Activated CD4-positive, alpha-beta T cell treated with anti-CD3 and anti-CD28 coated beads, Interleukin-2, amount 10 ng/mL, durations not matched to agents 24 days and 14 days (primary cell): ENCODE results near the gene CARD10. TPM values are rescaled to one million over a fixed set of nuclear protein-coding genes. Genes with fewer than 3 reads are reported as not detected.
"Not testable (repeated sequence)": the region's sequence is repeated elsewhere in the genome, so short reads cannot be mapped to it uniquely, and the experiment has no call there.

Source experiments
- DNase-seq: peaks from one replicate; pipeline ENCODE4 v3.0.0; 2022
- H3K27ac Mint-ChIP-seq: one replicate; pipeline ENCODE4 v1.8.0; 2022; ENCODE audit warnings: mild to moderate bottlenecking, mixed read lengths
- H3K27me3 Mint-ChIP-seq: one replicate; pipeline ENCODE4 v1.8.0; 2022; ENCODE audit warnings: mixed read lengths
- H3K36me3 Mint-ChIP-seq: one replicate; pipeline ENCODE4 v1.8.0; 2022; ENCODE audit warnings: low read depth, mild to moderate bottlenecking, mixed read lengths
- H3K4me1 Mint-ChIP-seq: one replicate; pipeline ENCODE4 v1.8.0; 2021; ENCODE audit warnings: mixed read lengths
- H3K4me3 Mint-ChIP-seq: one replicate; pipeline ENCODE4 v1.8.0; 2022; ENCODE audit warnings: mild to moderate bottlenecking, moderate library complexity, mixed read lengths
- H3K9me3 Mint-ChIP-seq: one replicate; pipeline ENCODE4 v1.8.0; 2021; ENCODE audit warnings: mixed read lengths
- intact Hi-C: fragments of 100-400 bp; cut with micrococcal nuclease; formaldehyde crosslinking; loops from one replicate; pipeline ENCODE4 v1.15.1; 2023
- total RNA-seq: library from RNA; stranded (reverse); gene quantifications from 2 replicates; pipeline ENCODE4 v1.2.3, GENCODE V29; 2022

The CARD10 gene
- total RNA-seq, 1 donor from 2014 or later, result not detected

DNA sequence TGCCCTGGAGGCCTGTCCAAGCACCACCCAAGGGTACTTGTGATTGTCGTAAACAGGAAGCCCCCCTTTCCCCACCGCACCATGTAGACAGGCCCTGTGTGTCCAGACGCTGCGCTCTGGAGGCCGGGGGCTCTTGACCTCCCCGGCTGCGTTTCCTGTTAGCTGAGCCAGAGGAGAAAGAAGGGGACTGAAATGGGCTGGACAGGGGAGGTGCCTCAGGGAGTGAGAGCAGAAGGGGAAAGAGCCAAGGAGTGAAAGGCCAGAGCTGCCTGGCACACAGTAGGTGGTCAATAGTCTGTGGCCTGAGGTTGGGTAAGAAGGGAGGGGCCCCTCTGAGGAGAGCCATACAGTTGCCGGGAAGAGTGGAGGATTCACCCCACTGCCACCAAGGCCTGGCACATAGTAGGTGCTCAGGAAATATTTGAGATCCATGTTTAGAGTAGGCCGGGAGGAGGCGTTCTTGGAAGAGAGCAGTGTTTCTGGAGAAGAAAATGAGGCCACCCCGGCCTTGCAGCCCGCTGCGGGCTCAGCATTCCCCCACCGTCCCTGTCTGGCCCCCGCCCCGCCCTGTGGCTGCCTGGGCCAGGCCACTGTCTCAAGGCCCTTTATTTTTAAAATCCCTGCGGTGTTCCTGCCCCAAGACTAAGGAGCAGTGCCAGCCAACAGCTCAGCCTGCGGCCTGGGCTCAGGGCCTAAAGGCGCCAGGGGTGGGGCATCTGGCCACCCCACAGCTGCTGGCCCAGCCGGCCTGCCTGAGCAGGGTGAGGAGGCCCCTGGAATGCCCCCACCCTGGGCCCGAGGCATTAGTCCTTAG lies 27.4 kb upstream of the CARD10 start:
- DNase-seq, result no peak
- intact Hi-C loops, result no loop called here
- H3K9me3 Mint-ChIP-seq, result no peaks in the 10 kb centered on the region
- no peak overlapping the region for H3K4me3 Mint-ChIP-seq
- peaks cover 16% of the 10 kb centered on the region for H3K27me3 Mint-ChIP-seq
- no peaks in the 10 kb centered on the region for H3K36me3 Mint-ChIP-seq
- peaks cover 15% of the 10 kb centered on the region for H3K4me1 Mint-ChIP-seq
- peak overlapping the region; percentile 26 for H3K27ac Mint-ChIP-seq

DNA sequence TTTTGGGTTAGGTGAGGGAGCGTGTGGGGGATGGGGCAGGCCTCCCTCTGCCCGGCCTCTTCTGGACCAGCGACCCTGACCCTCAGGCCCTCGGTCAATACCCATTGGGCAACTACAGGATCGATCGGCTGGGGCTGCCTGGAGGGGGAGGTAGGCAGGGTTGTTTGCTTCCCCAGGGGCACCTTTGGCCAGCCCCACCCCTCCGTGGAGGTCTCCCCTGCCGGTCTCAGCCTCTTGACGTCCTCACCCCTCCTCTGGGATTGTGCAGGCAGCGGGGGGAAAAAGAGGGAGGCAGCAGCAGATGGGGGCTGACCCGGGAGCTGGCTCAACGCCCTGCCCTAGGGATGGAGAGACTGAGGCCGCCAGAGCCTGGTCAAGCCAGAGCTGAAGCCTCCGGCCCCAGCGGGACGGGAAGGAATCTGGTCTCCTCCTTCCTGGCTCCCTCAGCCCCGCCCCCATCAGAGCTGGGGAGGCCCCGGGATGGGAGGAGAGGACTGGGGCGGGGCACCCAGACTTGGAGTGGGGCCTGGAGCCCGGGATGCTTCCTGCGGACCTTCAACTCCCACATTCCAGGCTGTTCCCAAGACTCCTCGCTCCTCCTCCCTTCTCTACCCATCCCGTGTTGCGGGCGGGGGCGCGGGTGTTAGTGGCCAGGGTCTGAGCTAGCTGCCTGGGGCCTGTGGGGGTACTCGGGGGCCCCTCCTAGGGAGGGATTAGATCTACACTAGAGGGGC lies 26.7 kb upstream of the CARD10 start:
- no peak overlapping the region for H3K27ac Mint-ChIP-seq
- no peaks in the 10 kb centered on the region for H3K36me3 Mint-ChIP-seq
- no peak overlapping the region for H3K4me3 Mint-ChIP-seq
- no peaks in the 10 kb centered on the region for H3K9me3 Mint-ChIP-seq
- intact Hi-C loops, result loop anchor here (1.0 kb wide), 1 partner anchor 21 kb away; no protein-coding TSS in a partner anchor
- peaks cover 10% of the 10 kb centered on the region for H3K27me3 Mint-ChIP-seq
- peaks cover 21% of the 10 kb centered on the region for H3K4me1 Mint-ChIP-seq
- no peak for DNase-seq

DNA sequence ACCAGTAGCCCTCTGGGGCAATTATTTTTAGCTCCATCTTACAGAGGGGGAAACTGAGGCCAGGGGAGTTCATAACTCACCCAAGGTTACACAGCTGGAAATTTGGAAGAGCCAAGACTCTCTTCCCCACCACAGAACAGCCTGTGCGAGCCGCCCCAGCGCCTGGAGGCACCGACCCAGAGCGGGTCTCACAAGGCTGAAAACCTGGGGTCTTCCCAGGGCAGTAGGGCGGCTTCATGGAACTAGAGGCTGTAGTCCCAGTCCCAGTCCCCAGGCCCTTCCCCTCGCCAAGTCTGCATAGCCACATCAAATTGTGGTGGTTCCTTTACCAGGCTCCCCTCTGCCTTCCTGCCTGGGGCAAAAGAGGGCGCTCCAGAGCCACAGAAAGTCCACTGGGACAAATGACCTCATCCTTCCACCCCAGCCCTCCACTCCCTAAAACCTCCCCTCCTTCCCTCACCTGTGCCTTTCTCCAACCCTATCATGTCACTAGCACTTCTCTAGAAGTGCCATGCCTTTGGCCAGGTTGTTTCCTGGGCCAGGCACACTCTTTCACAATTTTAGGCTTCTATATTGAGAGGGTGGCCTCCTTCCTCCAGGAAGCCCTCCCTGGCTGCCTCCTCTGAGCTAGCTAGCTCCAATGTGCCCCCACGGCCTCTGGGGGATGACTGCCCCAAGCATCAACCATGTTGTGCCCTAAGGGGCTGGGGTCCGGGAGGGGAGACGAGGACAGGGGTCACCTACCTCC lies 25.9 kb upstream of the CARD10 start:
- H3K27ac Mint-ChIP-seq, result no peak overlapping the region
- H3K27me3 Mint-ChIP-seq, result peaks cover 11% of the 10 kb centered on the region
- H3K4me1 Mint-ChIP-seq, result peaks cover 29% of the 10 kb centered on the region
- H3K9me3 Mint-ChIP-seq, result no peaks in the 10 kb centered on the region
- intact Hi-C loops, result loop anchor here (1.0 kb wide), 1 partner anchor 22 kb away; no protein-coding TSS in a partner anchor
- H3K4me3 Mint-ChIP-seq, result no peak overlapping the region
- peak; percentile 88 for DNase-seq
- H3K36me3 Mint-ChIP-seq, result no peaks in the 10 kb centered on the region

DNA sequence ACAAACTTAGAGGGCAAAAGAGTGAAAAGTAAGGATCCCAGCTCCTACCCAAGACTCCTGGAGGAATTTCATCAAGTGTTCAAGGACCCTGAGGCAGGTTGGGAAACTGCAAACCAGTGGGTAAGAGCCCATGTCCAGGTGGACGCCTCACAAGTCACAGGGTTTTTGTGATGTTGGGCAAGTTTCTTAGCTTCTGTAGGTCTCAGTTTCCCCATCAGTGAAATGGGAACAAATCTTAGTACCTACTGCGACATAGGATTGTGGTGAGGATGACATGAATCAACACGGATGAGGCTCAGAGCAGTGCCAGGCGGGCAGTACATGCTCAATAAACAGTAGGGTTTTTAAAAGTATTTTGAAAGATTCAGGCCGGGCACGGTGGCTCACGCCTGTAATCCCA lies 23.7 kb upstream of the CARD10 start:
- Mint-ChIP-seq H3K27ac (peak overlapping the region; percentile 62), H3K4me3 (peak overlapping the region; percentile 21), H3K36me3 (no peaks in the 10 kb centered on the region), H3K4me1 (peaks cover 36% of the 10 kb centered on the region), H3K9me3 (no peaks in the 10 kb centered on the region), H3K27me3 (peaks cover 7% of the 10 kb centered on the region)
- DNase-seq, result no peak
- intact Hi-C loops, result loop anchor here (1.0 kb wide), 1 partner anchor 18 kb away; no protein-coding TSS in a partner anchor

DNA sequence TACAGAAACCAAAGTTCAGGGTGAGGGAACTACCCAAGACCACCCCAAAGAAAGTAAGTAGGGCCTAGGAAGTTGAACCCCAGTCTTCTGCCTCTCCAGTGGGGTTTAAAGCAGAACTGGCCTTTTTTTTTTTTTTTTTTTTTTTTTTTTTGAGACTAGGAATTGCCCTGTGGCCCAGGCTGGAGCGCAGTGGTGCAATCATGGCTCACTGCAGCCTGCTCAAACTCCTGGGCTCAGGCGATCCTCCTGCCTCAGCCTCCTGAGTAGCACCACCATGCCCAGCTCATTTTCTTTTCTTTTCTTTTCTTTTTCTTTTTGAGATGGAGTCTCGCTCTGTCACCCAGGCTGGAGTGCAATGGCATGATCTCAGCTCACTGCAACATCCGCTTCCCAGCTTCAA lies 23.2 kb upstream of the CARD10 start:
- not testable (repeated sequence) for DNase-seq, H3K36me3 Mint-ChIP-seq, H3K9me3 Mint-ChIP-seq, H3K27me3 Mint-ChIP-seq
- H3K27ac Mint-ChIP-seq, result peak overlapping the region; percentile 86
- peaks cover 37% of the 10 kb centered on the region for H3K4me1 Mint-ChIP-seq
- intact Hi-C loops, result loop anchor here (1.0 kb wide), 1 partner anchor 19 kb away; no protein-coding TSS in a partner anchor
- H3K4me3 Mint-ChIP-seq, result peak overlapping the region; percentile 21

DNA sequence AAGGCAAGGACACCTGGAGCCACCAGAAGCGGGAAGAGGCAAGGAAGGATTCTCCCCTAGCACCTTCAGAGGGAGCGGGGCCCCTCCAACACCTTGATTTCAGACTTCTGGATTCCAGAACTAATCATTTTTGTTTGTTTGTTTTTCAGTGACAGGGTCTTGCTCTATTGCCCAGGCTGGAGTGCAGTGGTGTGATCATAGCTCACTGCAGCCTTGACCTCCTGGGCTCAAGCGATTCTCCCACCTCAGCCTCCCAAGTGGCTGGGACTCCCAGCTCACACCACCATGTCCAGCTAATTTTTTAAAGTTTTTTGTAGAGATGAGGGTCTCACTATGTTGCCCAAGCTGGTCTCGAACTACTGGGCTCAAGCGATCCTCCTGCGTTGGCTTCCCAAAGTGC lies 20.6 kb upstream of the CARD10 start:
- not testable (repeated sequence) for H3K27ac Mint-ChIP-seq, H3K9me3 Mint-ChIP-seq, H3K4me3 Mint-ChIP-seq, DNase-seq, H3K27me3 Mint-ChIP-seq, H3K36me3 Mint-ChIP-seq
- intact Hi-C loops, result loop anchor here (1.0 to 5.0 kb wide), 2 partner anchors 28 to 138 kb away; partner anchors contain the start of gene LGALS1
- peaks cover 31% of the 10 kb centered on the region for H3K4me1 Mint-ChIP-seq

DNA sequence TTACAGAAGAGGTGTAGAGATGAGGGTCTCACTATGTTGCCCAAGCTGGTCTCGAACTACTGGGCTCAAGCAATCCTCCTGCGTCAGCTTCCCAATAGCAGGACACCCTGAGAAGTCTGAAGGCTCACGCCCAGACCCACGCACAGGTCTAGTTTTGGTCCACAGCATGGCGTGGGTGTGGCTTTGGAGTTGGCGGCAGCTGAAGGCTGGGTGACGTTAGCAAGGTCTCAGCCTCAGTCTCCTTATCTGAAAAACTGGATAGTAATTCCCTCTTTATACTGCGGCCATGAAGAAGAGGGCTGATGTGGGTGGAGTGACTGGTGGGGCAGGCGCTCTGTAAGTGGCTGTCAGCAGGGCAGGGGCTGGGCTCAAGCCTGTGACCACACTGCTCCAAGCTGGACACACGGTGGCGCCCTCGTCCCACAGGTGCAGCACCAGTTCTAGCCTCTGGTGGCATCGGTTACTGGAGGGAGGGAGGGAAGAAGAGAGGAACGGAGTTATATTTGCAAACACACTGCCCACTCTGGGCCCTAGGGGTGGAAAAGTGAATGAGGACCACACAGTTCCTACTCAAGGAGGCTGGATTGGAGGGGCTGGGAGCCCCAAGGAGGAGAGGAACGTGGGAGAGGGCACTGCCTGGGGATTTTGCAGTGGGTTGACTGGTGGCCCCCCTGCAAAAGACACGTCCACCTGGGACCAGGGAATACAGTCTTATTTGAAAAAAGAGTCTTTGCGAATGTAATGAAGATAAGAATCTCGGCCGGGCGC lies 19.6 kb upstream of the CARD10 start:
- intact Hi-C loops, result loop anchor here (1.0 to 5.0 kb wide), 4 partner anchors 23 to 139 kb away; partner anchors contain the start of gene LGALS1
- H3K27me3 Mint-ChIP-seq, result peaks cover 9% of the 10 kb centered on the region
- no peaks in the 10 kb centered on the region for H3K9me3 Mint-ChIP-seq
- peaks cover 37% of the 10 kb centered on the region for H3K4me1 Mint-ChIP-seq
- H3K36me3 Mint-ChIP-seq, result no peaks in the 10 kb centered on the region
- peak; percentile 96 for DNase-seq
- peak overlapping the region; percentile 5 for H3K4me3 Mint-ChIP-seq
- peak overlapping the region; percentile 12 for H3K27ac Mint-ChIP-seq

DNA sequence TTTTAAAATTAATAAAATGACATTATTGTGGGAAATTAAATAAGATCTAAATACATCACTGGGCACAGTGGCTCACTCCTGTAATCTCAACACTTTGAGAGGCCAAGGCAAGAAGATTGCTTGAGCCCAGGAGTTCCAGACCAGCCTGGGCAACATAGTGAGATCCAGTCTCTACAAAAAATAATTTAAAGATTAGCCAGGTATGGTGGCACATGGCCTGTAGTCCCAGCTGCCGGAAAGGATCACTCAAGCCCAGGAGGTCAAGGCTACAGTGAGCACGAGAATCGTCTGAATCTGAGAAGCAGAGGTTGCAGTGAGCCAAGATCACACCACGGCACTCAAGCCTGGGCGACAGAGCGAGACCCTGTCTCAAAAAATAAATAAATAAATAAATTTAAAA lies 15.9 kb upstream of the CARD10 start:
- no peaks in the 10 kb centered on the region for H3K36me3 Mint-ChIP-seq
- no peaks in the 10 kb centered on the region for H3K9me3 Mint-ChIP-seq
- intact Hi-C loops, result loop anchor here (5.0 kb wide), 1 partner anchor 142 kb away; the partner anchor contains the start of gene LGALS1
- no peak overlapping the region for H3K27ac Mint-ChIP-seq
- no peak for DNase-seq
- peaks cover 9% of the 10 kb centered on the region for H3K27me3 Mint-ChIP-seq
- H3K4me3 Mint-ChIP-seq, result no peak overlapping the region
- H3K4me1 Mint-ChIP-seq, result peaks cover 21% of the 10 kb centered on the region

DNA sequence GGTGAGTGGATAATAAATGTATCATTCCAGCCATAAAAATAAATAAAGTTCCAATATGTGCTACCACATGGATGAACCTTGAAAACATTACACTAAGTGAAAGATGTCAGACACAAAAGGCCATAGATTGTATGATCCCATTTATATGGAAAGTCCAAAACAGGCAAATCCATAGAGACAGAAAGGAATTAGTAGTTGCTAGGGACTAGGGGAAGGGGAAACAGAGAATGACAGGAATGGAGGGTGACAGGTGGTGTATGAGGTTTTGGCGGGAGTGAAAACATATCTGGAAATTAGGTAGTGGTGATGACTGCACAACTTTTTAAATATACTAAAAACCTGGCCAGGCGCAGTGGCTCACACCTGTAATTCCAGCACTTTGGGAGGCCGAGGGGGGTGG lies 15.2 kb upstream of the CARD10 start:
- DNase-seq, result no peak
- Mint-ChIP-seq H3K27ac (peak overlapping the region; percentile 65), H3K9me3 (no peaks in the 10 kb centered on the region), H3K4me3 (no peak overlapping the region), H3K27me3 (peaks cover 8% of the 10 kb centered on the region), H3K36me3 (no peaks in the 10 kb centered on the region), H3K4me1 (peaks cover 27% of the 10 kb centered on the region)
- intact Hi-C loops, result no loop called here

DNA sequence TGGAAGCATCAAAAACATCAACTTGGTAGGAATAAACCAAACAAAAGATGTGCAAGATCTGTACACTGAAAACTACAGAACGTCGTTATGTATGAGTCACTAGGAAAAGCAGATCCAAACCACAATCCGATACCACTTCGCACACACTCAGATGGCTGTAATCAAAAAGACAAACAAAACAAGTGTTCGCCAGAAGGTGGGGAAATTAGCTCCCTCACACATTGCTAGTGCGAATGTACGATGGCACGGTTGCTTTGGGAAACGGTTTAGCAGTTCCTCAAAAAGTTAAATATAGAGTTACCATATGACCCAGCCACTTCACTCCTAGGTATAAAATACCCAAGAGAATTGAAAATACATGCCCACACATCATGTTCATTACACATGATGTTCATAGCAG lies 14.8 kb upstream of the CARD10 start:
- no peaks in the 10 kb centered on the region for H3K36me3 Mint-ChIP-seq
- peak overlapping the region; percentile 65 for H3K27ac Mint-ChIP-seq
- peaks cover 8% of the 10 kb centered on the region for H3K27me3 Mint-ChIP-seq
- intact Hi-C loops, result no loop called here
- H3K4me1 Mint-ChIP-seq, result peaks cover 27% of the 10 kb centered on the region
- peak overlapping the region; percentile 11 for H3K4me3 Mint-ChIP-seq
- H3K9me3 Mint-ChIP-seq, result no peaks in the 10 kb centered on the region
- peak; percentile 73 for DNase-seq

DNA sequence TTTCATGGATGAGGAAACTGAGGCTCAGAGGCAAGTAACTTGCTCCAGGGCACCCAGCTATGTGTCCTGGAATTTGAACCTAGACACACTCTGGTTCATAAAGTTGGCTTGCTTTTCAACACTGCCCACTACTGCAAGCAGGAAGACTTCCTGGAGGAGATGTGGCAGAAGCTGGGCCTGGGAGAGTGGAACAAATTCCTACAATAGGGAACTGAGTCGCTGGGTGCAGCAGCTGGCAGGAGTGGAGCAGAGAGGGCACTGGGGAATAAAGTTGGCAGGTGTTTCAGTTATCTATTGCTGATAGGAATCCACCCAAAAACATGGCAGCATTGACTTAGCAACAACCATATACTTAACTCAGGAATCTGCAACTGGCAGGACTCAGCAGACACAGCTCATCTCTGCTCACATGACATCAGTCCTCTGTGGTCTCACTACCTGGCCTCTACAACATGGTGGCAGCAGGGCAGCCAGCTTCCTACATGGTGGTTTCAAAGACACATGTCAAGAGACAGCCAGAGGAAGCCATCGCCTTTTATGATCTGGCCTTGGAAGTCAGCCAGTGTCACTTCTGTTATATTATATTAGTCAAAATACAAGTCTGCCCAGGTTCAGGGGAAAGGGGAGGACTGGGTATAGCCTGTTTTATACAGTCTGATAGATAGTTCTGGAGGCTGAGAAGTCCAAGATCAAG lies 10.6 kb upstream of the CARD10 start:
- Mint-ChIP-seq H3K27me3 (peaks cover 7% of the 10 kb centered on the region), H3K4me3 (no peak overlapping the region), H3K4me1 (peaks cover 26% of the 10 kb centered on the region), H3K9me3 (no peaks in the 10 kb centered on the region), H3K36me3 (no peaks in the 10 kb centered on the region), H3K27ac (no peak overlapping the region)
- no peak for DNase-seq
- intact Hi-C loops, result no loop called here

DNA sequence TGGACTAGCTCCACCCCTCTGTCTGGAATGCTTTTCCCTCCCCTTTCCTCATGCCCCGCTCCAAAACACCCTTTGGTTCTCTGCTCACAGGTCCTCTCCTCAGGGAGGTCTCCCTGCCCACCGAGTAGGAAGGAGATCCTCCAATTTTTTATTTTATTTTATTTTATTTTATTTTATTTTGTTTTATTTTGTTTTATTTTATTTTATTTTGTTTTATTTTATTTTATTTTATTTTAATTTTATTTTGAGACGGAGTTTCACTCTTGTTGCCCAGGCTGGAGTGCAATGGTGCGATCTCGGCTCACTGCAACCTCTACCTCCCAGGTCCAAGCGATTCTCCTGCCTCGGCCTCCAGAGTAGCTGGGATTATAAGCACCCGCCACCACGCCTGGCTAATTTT lies 8.7 kb upstream of the CARD10 start:
- H3K27ac Mint-ChIP-seq, intact Hi-C loops, H3K9me3 Mint-ChIP-seq, H3K4me3 Mint-ChIP-seq, DNase-seq, H3K36me3 Mint-ChIP-seq: not testable (repeated sequence)
- Mint-ChIP-seq H3K4me1 (peaks cover 13% of the 10 kb centered on the region), H3K27me3 (peaks cover 11% of the 10 kb centered on the region)
